Esophagus (tissue), 2 donors: ENCODE measurements around the gene TES. TPM values are rescaled to one million over a fixed set of nuclear protein-coding genes. Genes with fewer than 3 reads are reported as not detected.

Experiments
- H3K27ac ChIP-seq, 2 donors: one replicate each; pipeline ENCODE4 v1.5.1; 2013; ENCODE audit warnings: low read depth in 2 of 2, mild to moderate bottlenecking in 2 of 2, inconsistent platforms in 1 of 2, low read length in 1 of 2, moderate library complexity in 1 of 2
- H3K27me3 ChIP-seq, 2 donors: one replicate each; pipeline ENCODE4 v1.6.1; 2013; ENCODE audit warnings: low read length in 2 of 2, control low read depth in 1 of 2, mild to moderate bottlenecking in 1 of 2; ENCODE audit not compliant: insufficient read depth in 2 of 2, control insufficient read depth in 1 of 2
- H3K36me3 ChIP-seq, 2 donors: one replicate each; pipeline ENCODE4 v1.6.1; 2013; ENCODE audit warnings: low read length in 1 of 2; ENCODE audit not compliant: control insufficient read depth in 2 of 2, insufficient read depth in 2 of 2
- H3K4me1 ChIP-seq, 2 donors: one replicate each; pipeline ENCODE4 v1.6.1; 2013; ENCODE audit warnings: low read length in 1 of 2; ENCODE audit not compliant: control insufficient read depth in 2 of 2, insufficient read depth in 2 of 2
- H3K4me3 ChIP-seq, 2 donors: one replicate each; pipeline ENCODE4 v1.5.1; 2013; ENCODE audit warnings: low read length in 2 of 2, mild to moderate bottlenecking in 2 of 2, low read depth in 1 of 2, moderate library complexity in 1 of 2
- H3K9me3 ChIP-seq, 2 donors: one replicate each; pipeline ENCODE4 v1.6.1; 2013; ENCODE audit warnings: mild to moderate bottlenecking in 2 of 2, low read depth in 1 of 2, low read length in 1 of 2, moderate library complexity in 1 of 2; ENCODE audit not compliant: control insufficient read depth in 2 of 2, insufficient read depth in 1 of 2
- WGBS, 2 donors: extraction: QIAGEN DNeasy Blood & Tissue Kit; methylation state at CpG; one replicate each; pipeline ENCODE4 v1.1.7; 2013; 5-methylcytosine and 5-hydroxymethylcytosine counted together
- polyA plus RNA-seq, 2 donors: library from polyadenylated mRNA; stranded (reverse); fragments of 200-250 nt; gene quantifications; one replicate each; pipeline ENCODE4 v1.2.3, GENCODE V29; 2013
- donor health status: healthy with polysubstance abuse.
- donor health status: Bipolar disorder and iron deficiency.

Gene TES
- polyA plus RNA-seq, 2 donors = 22.8 to 50.5 TPM

DNA sequence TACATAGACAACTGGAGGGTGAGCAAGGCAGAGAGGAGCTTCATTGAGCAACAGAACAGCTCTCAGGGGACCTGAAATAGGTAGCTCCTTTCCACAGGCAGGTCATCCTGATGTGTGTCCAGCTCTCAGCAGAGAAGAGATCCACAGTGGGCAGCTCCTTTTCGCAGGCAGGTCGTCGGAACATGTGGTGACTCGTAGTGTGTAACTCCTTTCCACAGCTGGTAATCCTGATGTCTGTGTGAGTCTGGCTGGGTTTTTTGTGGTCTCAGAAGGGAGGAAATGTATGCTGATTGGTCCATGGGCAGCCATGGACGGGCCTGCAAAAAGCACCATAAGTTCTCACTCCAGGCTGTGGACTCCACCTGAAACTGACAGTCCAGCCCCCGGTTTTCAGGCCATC, 24.4 kb upstream of the TES start:
- Histone ChIP-seq H3K4me3 (no peak overlapping the region), H3K36me3 (no peaks in the 10 kb centered on the region), H3K9me3 (peaks cover 0 to 4% of the 10 kb centered on the region in 2 donors), H3K27ac (no peak overlapping the region), H3K4me1 (no peaks in the 10 kb centered on the region), H3K27me3 (no peaks in the 10 kb centered on the region)
- 88 to 89% methylated on average over 6 of the region's 6 CpGs for whole genome bisulfite sequencing, 2 donors

DNA sequence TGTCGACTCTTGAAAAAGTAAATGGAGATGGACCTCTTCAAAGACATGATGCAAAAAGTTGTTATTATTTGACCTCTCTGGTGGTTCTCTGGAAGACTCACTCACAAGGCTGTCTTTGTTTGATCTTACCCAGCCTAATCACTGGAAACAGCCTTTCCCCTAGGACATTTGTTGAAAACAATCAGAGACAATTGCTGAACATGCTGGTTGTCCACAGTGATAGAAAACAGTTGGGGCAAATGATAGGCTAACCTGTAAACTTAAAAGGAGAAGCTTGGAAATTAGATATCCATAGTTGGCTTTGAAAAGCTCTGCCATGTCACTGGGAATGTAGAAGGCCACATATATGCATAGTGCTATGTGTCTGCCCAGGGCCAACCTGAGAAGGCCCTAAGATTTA, 22.9 kb upstream of the TES start:
- H3K27me3 ChIP-seq = no peaks in the 10 kb centered on the region
- no peaks in the 10 kb centered on the region for H3K4me1 ChIP-seq
- peaks cover 0 to 4% of the 10 kb centered on the region in 2 donors for H3K9me3 ChIP-seq
- 88 to 92% methylated on average over 1 of the region's 1 CpG for WGBS, 2 donors
- no peak overlapping the region for H3K27ac ChIP-seq
- H3K4me3 ChIP-seq = no peak overlapping the region
- H3K36me3 ChIP-seq = no peaks in the 10 kb centered on the region

DNA sequence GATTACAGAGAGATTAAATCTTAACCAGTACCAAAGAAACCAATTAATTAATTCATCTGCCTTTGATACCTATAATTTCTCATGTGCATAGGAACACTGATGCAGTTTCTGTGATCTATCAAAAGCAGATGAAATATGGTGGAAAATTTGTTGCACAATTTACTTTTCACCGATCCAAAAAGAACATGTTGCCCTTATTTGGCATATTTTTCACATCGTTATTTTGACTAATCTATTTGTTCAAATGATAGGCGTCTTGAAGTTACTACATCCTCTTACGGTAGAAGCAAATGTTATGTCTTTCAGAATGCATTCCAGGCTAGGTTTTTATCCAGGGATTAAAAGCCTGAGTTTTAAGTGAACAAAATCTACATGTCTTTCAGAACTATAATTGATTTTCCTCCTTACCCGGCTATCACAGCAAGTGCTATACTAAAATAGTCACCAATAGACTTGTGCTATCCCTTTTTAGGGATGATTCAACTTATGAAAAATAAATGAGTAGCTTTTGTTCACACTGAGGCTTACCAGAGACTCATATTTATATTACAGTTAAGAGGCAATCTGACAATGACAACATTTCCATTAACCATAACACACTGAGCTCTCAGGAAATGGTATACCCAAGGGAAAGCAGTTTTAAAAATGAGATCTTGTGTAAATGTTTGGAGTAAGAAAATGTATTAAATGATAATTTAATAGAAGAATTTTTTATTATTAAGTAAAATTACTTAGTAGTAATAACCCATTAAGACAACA, 16.8 kb upstream of the TES start:
- H3K4me3 ChIP-seq = no peak overlapping the region

DNA sequence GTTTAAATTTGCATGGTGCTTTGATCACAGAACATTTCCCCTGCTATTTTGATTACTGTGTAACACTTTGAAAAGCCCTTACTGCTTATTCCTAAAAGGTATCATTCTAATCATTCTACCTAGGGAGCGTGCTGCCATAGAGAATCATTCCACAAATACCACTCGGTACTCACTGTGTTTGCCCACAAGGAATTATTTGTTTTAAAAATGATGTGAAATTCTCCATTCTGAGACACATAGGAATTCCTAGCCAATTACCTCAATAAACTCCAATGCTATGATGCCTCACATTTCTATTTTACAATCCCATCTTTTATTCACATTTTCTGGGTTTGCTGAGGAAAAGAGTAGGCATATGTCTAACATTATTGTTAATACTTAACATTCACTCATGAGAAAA, 16.2 kb upstream of the TES start:
- no peaks in the 10 kb centered on the region for H3K9me3 ChIP-seq
- H3K36me3 ChIP-seq = no peaks in the 10 kb centered on the region
- H3K27me3 ChIP-seq = no peaks in the 10 kb centered on the region
- H3K4me1 ChIP-seq = no peaks in the 10 kb centered on the region
- H3K27ac ChIP-seq = no peak overlapping the region
- H3K4me3 ChIP-seq = no peak overlapping the region
- WGBS, 2 donors = 76 to 88% methylated on average over 2 of the region's 2 CpGs

More for the DNA sequence above, 16.8 kb upstream of the TES start:
- Histone ChIP-seq H3K36me3 (no peaks in the 10 kb centered on the region), H3K4me1 (no peaks in the 10 kb centered on the region), H3K27me3 (no peaks in the 10 kb centered on the region), H3K9me3 (no peaks in the 10 kb centered on the region), H3K27ac (no peak overlapping the region)
- 73 to 75% methylated on average over 5 of the region's 5 CpGs for WGBS, 2 donors

DNA sequence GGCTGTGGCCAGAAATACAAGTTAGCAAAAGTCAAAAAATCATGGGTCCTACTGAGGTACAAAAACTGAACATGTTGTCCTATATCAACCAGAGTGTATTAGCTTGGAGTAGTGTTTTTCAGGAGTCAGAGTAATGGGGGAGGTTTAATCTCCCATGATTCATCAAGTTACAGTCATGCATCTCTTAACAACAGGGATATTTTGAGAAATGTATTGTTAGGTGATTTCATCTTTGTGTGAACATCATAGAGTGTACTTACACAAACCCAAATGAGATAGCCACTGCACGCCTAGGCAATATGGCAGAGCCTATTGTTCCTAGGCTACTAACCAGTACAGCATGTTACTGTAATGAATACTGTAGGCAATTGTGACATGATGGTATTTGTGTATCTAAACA, 14.9 kb upstream of the TES start:
- H3K27ac ChIP-seq = no peak overlapping the region
- no peak overlapping the region for H3K4me3 ChIP-seq
- no peaks in the 10 kb centered on the region for H3K4me1 ChIP-seq
- 76 to 100% methylated on average over 1 of the region's 1 CpG for WGBS, 2 donors
- H3K27me3 ChIP-seq = no peaks in the 10 kb centered on the region
- no peaks in the 10 kb centered on the region for H3K36me3 ChIP-seq
- no peaks in the 10 kb centered on the region for H3K9me3 ChIP-seq

DNA sequence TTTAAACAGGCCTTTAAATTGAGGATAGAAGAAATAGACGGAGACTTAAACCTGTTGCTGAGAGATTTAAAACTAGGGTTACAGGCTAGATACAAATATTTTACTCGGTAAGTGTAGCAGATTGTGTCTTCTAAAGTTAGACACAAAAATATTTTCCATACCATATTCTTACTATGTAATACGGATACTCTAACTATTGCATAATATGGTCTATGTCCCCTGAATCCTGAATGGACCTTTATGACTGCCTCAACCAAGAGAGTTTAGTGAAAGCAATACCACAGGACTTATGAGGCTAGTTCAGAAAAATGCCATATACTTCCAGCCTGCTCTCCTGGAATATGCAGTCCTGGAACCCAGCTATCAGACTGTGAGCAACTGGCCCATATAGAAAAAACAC, 13.4 kb upstream of the TES start:
- no peaks in the 10 kb centered on the region for H3K4me1 ChIP-seq
- no peaks in the 10 kb centered on the region for H3K36me3 ChIP-seq
- H3K27me3 ChIP-seq = no peaks in the 10 kb centered on the region
- WGBS, 2 donors = 95% methylated on average over 3 of the region's 3 CpGs
- no peaks in the 10 kb centered on the region for H3K9me3 ChIP-seq
- no peak overlapping the region for H3K4me3 ChIP-seq
- H3K27ac ChIP-seq = no peak overlapping the region

DNA sequence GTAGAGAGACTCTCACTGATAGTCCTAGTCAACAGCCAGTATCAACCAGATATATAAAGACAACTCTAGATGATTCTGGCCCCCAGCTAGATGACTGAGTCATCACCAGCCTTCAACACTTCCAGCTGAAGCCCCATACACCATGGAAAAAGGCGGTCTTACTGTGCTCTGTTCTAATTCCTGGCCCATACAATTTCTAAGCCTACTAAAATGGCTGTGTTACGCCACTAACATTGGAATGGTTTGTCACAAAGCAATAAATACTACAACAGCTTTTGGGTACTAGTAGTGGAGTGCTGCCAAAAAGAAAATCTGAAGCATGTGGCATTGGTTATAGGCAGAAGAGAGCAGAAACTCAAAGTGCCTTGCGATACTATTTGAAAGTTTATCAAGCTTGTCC, 13.0 kb upstream of the TES start:
- H3K9me3 ChIP-seq = no peaks in the 10 kb centered on the region
- H3K36me3 ChIP-seq = no peaks in the 10 kb centered on the region
- no peak overlapping the region for H3K4me3 ChIP-seq
- H3K4me1 ChIP-seq = no peaks in the 10 kb centered on the region
- 95 to 96% methylated on average over 3 of the region's 3 CpGs for WGBS, 2 donors
- H3K27ac ChIP-seq = no peak overlapping the region
- H3K27me3 ChIP-seq = no peaks in the 10 kb centered on the region

DNA sequence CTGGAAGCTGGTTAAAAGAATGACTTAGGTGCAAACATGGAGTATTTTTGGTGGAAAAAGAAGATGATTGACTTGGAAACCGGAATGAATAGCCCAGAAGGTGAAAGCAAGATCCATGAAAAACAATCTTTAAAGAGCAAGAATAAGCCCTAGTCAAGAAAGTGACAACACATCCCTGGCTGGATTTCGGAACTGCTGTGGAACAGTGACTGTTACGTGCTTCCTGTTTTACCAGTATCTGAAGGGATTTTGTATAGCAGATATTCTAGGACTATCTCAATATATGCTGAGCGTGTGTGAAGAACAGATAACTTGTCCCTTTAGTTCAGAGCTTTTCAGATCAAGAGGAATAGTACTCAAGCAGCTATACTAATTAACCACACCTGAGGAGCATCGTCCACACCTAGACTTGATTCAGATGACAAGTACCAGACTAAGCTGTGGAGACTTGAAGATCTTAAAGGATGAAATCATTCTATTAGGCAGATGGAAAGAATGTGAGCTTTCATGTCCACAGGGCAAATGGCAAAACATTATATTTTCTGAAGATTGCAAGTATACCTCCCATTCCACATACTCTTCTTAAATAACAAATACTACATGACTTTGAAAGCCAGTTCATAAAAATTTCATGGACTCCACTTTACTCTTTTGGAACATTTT, 11.5 kb upstream of the TES start:
- Histone ChIP-seq H3K4me1 (no peaks in the 10 kb centered on the region), H3K27ac (no peak overlapping the region), H3K9me3 (no peaks in the 10 kb centered on the region), H3K27me3 (no peaks in the 10 kb centered on the region), H3K4me3 (no peak overlapping the region), H3K36me3 (no peaks in the 10 kb centered on the region)
- WGBS, 2 donors = 88 to 90% methylated on average over 5 of the region's 5 CpGs

DNA sequence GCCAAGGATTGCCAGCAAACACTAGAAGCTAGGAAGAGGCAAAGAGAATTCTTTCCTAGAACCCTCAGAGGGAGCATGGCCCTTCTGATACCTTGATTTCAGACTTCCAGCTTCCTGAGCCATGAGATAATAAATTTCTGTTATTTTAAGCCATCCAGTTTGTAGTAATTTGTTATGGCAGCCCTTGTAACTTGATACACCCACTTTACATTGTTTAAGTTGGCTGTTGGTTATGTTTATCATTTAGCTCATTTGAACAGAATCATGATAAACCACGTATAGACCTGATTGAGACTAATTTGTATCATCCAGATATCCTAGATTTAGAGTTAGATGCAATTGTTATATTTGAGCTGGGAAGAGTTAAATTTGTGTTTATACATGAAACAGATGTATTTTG, 9.4 kb upstream of the TES start:
- Histone ChIP-seq H3K9me3 (no peaks in the 10 kb centered on the region), H3K27me3 (no peaks in the 10 kb centered on the region), H3K36me3 (no peaks in the 10 kb centered on the region), H3K4me3 (no peak overlapping the region), H3K27ac (no peak overlapping the region), H3K4me1 (no peaks in the 10 kb centered on the region)
- WGBS, 2 donors = 59 to 65% methylated on average over 1 of the region's 1 CpG

DNA sequence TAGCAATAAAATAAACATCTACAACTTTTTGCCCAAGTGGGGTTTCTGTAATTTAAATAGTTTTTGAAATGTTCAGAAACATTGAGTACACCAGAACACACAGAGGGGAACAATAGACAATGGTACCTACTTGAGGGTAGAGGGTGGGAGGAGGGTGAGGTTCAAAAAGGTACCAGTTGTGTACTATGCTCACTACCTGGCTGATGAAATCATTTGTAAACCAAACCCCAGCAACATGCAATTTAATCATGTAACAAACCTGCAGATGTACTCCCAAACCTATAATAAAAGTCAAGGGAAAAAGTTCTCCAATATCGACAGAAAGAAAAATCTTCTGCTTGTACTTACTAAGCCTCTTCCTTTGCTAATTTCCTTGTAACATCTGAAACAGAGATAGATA, 4.2 kb upstream of the TES start:
- Histone ChIP-seq H3K27me3 (no peaks in the 10 kb centered on the region), H3K4me1 (no peaks in the 10 kb centered on the region), H3K9me3 (no peaks in the 10 kb centered on the region), H3K36me3 (no peaks in the 10 kb centered on the region), H3K27ac (no peak overlapping the region), H3K4me3 (no peak overlapping the region)
- 90 to 92% methylated on average over 1 of the region's 1 CpG for WGBS, 2 donors
